Measurements from ENCODE around the gene YY1.

YY1 gene

DNA sequence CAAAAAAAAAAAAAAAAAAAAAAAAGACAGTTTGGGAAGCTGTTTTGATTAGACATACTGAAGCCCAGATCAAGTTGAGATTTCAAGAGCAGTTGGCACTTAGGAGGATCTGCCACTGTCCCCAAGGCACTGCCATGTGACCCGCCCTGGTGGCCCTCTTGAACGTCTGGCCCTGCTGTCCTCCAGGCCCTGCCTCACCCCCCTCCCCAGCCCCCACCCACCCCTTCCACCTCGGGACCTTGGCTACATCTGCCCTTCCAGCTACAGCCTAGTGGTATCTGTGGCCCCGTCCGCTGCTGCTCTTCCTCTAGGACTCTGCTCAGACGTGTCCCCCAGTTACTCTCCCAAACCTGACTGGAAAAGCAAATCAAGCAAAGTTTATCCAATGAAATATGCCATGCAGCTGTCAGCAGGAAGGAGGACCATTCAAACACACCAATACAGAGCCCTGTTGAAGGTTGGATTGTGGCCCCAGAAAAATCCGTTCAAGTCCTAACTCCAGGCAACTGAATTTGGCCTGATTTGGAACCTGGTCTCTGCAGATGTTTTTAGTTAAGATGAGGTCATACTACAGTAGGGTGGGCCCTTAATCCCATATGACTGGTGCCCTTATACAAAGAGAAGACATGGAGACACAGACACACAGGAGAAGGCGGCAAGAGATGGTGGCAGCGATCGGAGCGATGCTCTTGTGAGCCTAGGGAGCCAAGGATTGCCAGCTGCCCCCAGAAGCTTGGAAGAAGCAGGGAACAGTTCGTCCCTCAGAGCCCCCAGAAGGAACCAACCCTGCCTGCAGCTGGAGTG, 49.6 kb downstream of the YY1 start:
- Mint-ChIP-seq H3K36me3 (ENCODE audit: low read depth) (peaks cover 52% of the 10 kb centered on the region), H3K4me1 (ENCODE audit: low read depth) (peaks cover 30% of the 10 kb centered on the region), H3K27me3 (peaks cover 5% of the 10 kb centered on the region), H3K4me3 (no peak overlapping the region), H3K27ac (no peak overlapping the region), H3K9me3 (no peaks in the 10 kb centered on the region)
- intact Hi-C loops (cut with micrococcal nuclease): loop anchor here (10.0 kb wide), 1 partner anchor 366 kb away; no protein-coding TSS in a partner anchor

DNA sequence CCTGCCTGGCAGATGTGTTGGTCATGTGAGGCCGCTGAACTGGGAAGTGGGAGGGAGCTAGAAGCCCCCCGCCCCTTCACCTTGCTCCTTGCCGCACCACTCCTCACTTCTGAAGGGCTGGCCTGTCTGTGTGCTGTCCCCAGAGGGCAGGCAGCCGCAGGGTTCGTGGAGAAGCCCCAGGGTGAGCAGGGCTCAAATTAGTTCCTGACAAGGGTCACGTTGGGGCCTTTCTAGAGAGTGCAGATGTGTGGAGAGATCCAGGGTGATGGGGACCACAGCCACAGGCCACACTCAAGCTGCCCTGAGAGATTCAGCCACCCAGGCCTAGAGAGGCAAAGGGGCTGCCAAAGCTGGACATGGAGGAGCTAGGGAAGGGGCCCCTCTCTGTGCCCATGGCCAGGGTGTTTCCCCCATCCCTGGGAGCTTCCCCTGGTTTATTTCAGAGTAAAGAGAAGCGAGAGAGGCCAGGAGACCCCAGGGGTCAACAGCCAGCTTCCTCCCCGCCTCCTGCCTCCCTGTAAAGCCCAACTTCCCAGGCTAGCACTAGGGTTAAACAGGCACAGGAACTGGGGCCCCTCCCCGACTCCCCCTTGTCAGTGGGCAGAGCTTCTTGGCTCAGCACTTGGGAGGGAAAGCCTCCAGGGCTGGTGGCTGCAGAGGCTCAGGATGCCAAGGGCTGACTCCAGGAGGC, 51.1 kb downstream of the YY1 start:
- no peak overlapping the region for H3K27ac Mint-ChIP-seq
- no peak overlapping the region for H3K4me3 Mint-ChIP-seq
- peaks cover 24% of the 10 kb centered on the region for H3K4me1 Mint-ChIP-seq (ENCODE audit: low read depth)
- intact Hi-C loops (cut with micrococcal nuclease): loop anchor here (10.0 kb wide), 1 partner anchor 365 kb away; no protein-coding TSS in a partner anchor
- H3K9me3 Mint-ChIP-seq: no peaks in the 10 kb centered on the region
- H3K27me3 Mint-ChIP-seq: no peaks in the 10 kb centered on the region
- H3K36me3 Mint-ChIP-seq (ENCODE audit: low read depth): peaks cover 52% of the 10 kb centered on the region

DNA sequence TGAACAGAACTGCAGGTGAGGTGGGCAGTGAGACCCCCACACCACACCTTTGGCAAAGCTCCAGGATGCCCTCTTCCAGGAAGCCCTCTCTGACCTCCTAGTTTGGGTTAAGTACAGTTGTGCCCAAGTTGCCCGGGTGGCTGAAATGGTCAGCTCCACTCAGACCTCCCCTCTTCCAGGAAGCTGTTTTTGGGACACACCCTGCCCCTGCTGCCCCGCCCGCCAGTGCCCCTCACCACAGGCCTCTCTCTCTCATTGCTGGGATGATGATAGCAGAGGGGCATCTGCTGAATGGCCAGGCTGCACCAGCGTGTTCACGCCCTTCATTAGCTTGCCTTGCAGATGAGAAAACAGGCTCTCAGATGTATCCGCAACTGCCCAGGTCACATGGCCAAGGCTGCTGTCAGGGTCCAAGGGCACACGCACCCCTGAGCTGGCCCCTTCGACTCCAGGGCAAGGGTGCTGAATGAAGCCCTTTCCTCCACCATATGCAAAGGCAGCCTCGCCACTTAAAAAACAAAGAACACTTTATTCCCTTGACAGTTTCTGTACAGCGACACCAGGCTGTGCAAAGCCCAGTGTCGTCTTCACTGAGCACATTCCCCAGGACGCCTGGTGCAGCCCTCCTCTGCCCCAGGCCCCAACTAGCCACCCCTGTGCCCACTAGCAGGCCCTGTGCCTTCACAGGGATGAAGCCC, 51.8 kb downstream of the YY1 start:
- Mint-ChIP-seq H3K4me1 (ENCODE audit: low read depth) (peaks cover 30% of the 10 kb centered on the region), H3K9me3 (no peaks in the 10 kb centered on the region)
- intact Hi-C loops (cut with micrococcal nuclease): no loop called here

DNA sequence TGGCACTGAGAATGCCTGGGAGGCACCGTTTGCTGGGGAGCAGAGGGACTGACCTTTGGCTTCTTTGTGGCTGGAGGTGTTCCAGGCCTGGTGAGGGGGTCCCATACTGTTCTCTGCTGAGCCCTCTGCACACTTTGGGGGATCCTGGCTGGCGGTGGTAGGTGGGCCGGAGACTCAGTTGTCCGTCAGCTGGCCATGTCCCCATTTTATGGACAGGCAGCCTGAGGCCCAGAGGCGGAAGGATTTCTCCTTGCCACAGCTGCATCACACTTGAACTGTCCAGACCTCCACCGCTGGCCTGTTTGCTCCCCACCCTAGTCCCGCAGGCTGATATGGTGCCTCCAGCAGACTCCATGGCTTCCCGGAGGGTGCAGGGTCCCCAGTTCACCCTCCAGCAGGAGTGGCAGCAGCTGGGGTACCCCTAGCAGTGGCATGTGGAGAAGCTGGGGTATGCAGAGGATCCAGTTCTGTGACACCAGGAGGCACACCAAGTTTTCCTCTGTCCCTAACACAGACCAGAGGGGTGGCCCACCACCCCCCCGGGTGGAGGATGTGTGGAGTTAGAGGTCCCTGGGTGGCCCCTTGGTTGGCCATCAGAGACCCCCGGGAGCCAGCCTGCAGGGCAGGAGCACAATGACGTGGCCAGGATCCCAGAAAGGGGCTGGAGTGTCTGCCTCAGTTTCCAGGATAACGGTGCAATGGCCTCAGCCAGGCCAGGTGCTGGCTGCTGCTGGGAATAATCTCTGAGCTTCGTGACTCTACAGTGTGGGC, 52.5 kb downstream of the YY1 start:
- no peak overlapping the region for H3K27ac Mint-ChIP-seq
- no peak overlapping the region for H3K4me3 Mint-ChIP-seq
- H3K9me3 Mint-ChIP-seq: no peaks in the 10 kb centered on the region
- intact Hi-C loops (cut with micrococcal nuclease): no loop called here
- H3K27me3 Mint-ChIP-seq: no peaks in the 10 kb centered on the region
- peaks cover 31% of the 10 kb centered on the region for H3K4me1 Mint-ChIP-seq (ENCODE audit: low read depth)
- H3K36me3 Mint-ChIP-seq (ENCODE audit: low read depth): peaks cover 59% of the 10 kb centered on the region

More for the DNA sequence above, 51.8 kb downstream of the YY1 start:
- H3K27ac Mint-ChIP-seq: no peak overlapping the region
- peaks cover 56% of the 10 kb centered on the region for H3K36me3 Mint-ChIP-seq (ENCODE audit: low read depth)
- no peaks in the 10 kb centered on the region for H3K27me3 Mint-ChIP-seq
- no peak overlapping the region for H3K4me3 Mint-ChIP-seq

DNA sequence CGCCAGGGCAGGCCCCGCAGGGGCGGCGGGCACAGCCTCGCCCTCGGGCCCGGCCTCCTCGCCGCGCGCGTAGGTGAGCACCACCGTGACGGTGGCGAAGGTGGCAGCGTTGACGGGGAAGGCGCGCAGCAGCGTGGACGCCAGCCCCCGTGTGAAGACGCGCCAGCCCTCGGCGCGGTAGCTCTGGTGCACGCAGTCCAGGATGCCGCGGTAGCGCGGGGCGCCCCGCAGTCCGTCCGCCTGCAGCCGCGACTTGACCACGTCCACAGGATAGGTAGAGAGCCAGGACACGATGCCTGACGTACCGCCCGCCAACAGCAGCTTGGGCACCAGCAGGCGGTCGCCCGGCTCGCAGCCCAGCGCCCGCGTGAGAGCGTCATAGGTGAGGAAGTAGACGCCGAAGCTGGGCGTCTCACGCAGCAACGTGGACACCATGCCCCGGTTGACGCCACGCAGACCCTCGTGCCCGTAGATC, 53.4 kb downstream of the YY1 start:
- Mint-ChIP-seq H3K4me3 (no peak overlapping the region), H3K9me3 (no peaks in the 10 kb centered on the region), H3K27me3 (no peaks in the 10 kb centered on the region), H3K27ac (no peak overlapping the region), H3K36me3 (ENCODE audit: low read depth) (peaks cover 59% of the 10 kb centered on the region), H3K4me1 (ENCODE audit: low read depth) (peaks cover 40% of the 10 kb centered on the region)
- intact Hi-C loops (cut with micrococcal nuclease): no loop called here

DNA sequence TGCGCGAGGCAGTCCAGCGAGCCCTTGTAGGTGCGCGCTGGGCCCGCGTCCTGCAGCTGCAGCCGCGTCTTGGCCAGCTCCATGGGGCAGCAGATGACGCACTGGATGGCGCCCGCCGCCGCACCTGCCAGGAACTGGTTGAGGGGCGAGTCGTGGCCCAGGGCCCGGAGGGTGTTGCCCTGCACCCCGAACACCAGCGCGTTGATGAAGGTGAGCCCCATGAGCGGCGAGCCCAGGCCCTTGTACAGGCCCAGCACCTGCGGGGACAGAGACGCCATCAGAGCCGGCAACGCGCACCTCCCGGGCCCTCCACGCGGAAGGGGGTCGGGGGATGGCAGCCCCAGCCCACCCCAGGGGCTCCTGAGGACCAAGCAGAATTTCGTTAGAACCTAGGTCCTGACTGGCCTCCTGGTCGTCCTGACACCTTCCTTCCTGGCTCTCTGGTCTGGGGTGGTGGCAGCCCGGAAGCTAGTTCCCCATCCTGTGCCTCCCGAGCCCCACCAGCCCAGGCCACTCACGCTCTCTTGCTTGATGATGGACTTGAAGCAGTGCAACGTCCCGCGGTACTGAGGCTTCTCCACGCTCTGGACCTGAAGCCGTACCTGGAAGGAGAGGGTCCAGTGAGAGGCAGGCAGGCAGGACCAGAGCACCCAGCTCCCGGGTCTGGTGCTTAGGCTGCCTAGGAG, 54.0 kb downstream of the YY1 start:
- intact Hi-C loops (cut with micrococcal nuclease): no loop called here
- H3K27me3 Mint-ChIP-seq: no peaks in the 10 kb centered on the region
- H3K9me3 Mint-ChIP-seq: no peaks in the 10 kb centered on the region
- peaks cover 46% of the 10 kb centered on the region for H3K4me1 Mint-ChIP-seq (ENCODE audit: low read depth)
- peaks cover 62% of the 10 kb centered on the region for H3K36me3 Mint-ChIP-seq (ENCODE audit: low read depth)
- H3K27ac Mint-ChIP-seq: no peak overlapping the region
- H3K4me3 Mint-ChIP-seq: no peak overlapping the region

DNA sequence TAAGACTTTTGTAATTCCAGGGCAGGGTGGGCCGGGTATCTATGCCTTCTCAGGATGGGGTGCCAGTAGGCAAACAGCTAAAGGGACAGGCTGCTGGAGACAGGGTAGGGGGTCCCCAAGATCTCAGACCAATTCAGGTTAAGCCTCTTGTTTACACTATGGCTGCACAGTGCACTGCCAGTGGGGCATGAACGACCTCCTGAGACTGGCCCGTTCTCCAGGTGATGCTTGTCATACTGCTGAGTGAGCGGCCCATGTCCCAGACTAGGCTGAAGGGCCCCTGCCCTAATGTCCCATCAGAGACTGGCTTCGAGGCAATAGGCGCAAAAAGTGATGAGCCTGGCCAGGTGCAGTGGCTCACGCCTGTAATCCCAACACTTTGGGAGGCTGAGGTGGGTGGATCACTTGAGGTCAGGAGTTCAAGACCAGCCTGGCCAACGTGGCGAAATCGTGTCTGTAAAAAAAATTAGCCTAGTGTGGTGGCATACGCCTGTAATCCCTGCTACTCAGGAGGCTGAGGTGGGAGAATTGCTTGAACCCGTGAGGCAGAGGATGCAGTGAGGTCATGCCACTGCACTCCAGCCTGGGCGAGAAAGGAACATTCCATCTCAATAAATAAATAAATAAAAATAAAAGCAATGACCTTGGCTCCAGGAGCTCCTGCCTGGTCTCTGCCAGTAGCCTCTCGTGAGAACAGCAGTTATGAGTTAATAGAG, 54.7 kb downstream of the YY1 start:
- H3K27me3 Mint-ChIP-seq: no peaks in the 10 kb centered on the region

DNA sequence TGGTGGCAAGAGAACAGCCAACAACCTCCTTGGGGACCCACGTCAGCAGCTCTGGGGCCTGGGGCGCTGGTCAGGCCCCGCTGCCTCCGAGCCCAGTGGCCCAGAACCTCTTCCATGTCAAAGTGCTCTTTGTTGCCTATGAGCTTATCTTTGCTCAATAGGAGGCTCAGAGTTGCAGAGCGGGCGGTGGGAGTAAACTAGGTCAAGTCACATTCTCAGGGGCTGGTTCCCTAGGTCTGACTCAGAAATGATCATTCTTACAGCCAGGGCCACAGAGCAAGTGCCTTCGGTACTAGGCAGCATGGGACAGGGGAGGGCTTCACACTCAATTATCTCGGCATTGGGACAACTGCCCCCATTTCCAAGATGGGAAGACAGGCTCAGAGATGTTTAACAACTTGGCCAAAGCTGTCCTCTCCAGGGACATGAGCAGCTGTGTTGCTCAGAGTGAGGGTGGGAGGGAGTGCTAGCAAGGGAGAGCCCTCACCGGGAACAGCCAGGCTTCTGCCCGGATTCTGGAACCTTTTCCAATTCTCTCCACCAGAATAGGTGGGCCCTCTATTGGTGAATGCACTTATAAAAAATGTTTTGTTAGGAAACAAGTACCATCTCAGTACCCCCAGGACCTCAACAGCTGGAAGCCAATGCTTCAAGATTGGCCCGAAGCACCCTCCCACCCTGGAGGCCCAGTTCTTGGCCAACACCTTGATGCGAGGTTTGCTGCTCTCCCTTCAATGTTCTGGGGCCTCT, 55.4 kb downstream of the YY1 start:
- H3K4me3 Mint-ChIP-seq: no peak overlapping the region
- peaks cover 60% of the 10 kb centered on the region for H3K4me1 Mint-ChIP-seq (ENCODE audit: low read depth)
- H3K27me3 Mint-ChIP-seq: no peaks in the 10 kb centered on the region
- no peak overlapping the region for H3K27ac Mint-ChIP-seq
- no peaks in the 10 kb centered on the region for H3K9me3 Mint-ChIP-seq
- intact Hi-C loops (cut with micrococcal nuclease): no loop called here
- H3K36me3 Mint-ChIP-seq (ENCODE audit: low read depth): peaks cover 66% of the 10 kb centered on the region

More for the DNA sequence above, 54.7 kb downstream of the YY1 start:
- H3K4me3 Mint-ChIP-seq: no peak overlapping the region
- H3K9me3 Mint-ChIP-seq: no peaks in the 10 kb centered on the region
- H3K36me3 Mint-ChIP-seq (ENCODE audit: low read depth): peaks cover 66% of the 10 kb centered on the region
- peaks cover 53% of the 10 kb centered on the region for H3K4me1 Mint-ChIP-seq (ENCODE audit: low read depth)
- intact Hi-C loops (cut with micrococcal nuclease): no loop called here
- no peak overlapping the region for H3K27ac Mint-ChIP-seq

DNA sequence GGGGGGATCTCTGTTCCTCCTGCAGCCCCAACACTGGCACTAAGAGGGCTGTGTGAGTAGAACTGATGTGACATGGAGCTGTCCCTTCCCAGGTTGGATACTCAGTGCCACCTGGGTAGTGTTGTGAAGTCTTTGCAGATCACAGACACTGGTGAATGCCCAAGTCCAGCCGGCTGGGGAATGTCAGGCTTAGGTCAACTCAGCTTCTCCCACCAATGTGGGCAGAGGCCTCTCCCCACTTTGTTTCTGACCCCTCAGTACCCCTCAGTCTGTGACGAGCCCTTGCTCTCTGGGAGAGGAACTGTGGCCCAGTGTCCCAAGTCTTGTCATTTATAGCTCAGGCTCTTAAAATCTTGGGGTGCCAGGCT, 56.0 kb downstream of the YY1 start:
- peak overlapping the region; percentile 84 for H3K27ac Mint-ChIP-seq
- no peak overlapping the region for H3K4me3 Mint-ChIP-seq

DNA sequence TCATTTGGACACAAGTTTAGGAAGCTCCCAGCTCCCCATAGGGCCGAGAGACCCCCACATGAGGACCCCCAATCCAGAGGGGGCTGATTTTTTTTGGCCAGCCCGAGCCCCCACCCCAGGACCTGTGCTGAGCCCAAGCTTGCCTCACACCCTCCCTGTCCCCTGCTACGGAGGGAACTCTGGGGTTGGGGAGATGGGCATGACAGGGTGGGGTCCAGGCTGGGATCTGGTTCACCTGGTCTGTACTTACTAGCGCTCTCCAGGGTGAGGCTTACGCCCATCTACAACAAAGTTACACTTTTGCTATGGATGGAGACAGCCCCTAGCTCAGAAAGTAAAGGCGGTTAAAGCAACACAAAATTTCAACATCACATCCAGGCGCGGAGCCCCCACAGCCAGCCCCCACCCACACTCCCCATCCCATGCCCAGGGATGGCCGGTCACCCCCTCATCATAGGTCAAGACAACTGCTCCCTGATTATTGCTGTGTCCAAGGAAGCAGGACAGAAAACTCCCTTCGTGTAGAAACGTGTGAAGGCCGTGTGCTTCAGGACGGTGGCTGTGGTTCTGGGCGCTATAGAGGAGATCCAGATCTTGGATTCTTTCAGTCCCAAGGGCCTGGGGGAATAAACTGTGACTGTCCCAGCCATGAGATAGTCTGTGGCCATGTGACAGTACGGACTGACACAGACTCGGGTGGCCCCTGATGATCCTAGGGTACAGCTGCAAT, 56.6 kb downstream of the YY1 start:
- Mint-ChIP-seq H3K27me3 (no peaks in the 10 kb centered on the region), H3K4me1 (ENCODE audit: low read depth) (peaks cover 58% of the 10 kb centered on the region), H3K9me3 (no peaks in the 10 kb centered on the region), H3K27ac (peak overlapping the region; percentile 84), H3K4me3 (no peak overlapping the region), H3K36me3 (ENCODE audit: low read depth) (peaks cover 58% of the 10 kb centered on the region)
- intact Hi-C loops (cut with micrococcal nuclease): no loop called here

More for the DNA sequence above, 56.0 kb downstream of the YY1 start:
- Mint-ChIP-seq H3K9me3 (no peaks in the 10 kb centered on the region), H3K27me3 (no peaks in the 10 kb centered on the region), H3K4me1 (ENCODE audit: low read depth) (peaks cover 64% of the 10 kb centered on the region), H3K36me3 (ENCODE audit: low read depth) (peaks cover 64% of the 10 kb centered on the region)
- intact Hi-C loops (cut with micrococcal nuclease): no loop called here

DNA sequence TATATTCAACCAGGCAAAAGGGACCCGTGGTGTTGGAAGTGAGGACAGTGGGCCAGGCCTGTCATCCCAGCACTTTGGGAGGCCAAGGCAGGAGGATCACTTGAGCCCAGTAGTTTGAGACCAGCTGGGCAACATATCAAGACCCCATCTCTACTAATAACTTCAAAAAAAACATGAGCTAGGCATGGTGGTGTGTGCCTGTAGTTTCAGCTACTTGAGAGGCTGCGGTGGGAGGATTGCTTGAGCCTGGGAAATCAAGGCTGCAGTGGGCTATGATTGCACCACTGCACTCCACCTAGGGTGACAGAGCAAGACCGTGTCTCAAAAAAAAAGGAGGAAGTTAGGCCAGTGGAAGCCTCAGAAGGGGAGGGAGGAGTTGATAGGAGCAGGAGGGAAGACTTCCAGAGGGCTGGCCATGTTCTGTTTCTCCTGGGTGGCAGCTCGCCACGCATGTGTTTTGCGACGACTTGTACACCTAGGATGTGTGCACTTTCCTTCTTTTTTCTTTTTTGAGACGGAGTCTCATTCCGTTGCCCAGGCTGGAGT, 57.2 kb downstream of the YY1 start:
- H3K4me1 Mint-ChIP-seq (ENCODE audit: low read depth): peaks cover 51% of the 10 kb centered on the region

More for the DNA sequence above, 57.2 kb downstream of the YY1 start:
- Mint-ChIP-seq H3K27me3 (no peaks in the 10 kb centered on the region), H3K4me3 (peak overlapping the region; percentile 20), H3K27ac (peak overlapping the region; percentile 84), H3K9me3 (no peaks in the 10 kb centered on the region), H3K36me3 (ENCODE audit: low read depth) (peaks cover 52% of the 10 kb centered on the region)
- intact Hi-C loops (cut with micrococcal nuclease): no loop called here
